Neural progenitor cell (in vitro differentiated cells): Measurements from ENCODE around the gene SLC6A4. TPM values are rescaled to one million over a fixed set of nuclear protein-coding genes. Genes with fewer than 3 reads are reported as not detected.

Experiments used
- DNase-seq: peaks from one replicate; pipeline ENCODE4 v3.0.0-alpha.2; 2016; ENCODE audit warnings: low spot score
- H2AFZ ChIP-seq: fragments of 200-600 bp; sonication (generic); replicated peaks from 2 replicates; pipeline ENCODE4 v1.6.1; 2016; ENCODE audit warnings: antibody characterized with exemption
- H3F3A ChIP-seq: fragments of 200-600 bp; sonication (generic); 2 replicates; pipeline ENCODE4 v1.6.1; 2016; ENCODE audit warnings: antibody characterized with exemption, low read depth
- H3K27ac ChIP-seq: fragments of 200-600 bp; sonication (generic); 2 replicates; pipeline ENCODE4 v1.5.1; 2016; ENCODE audit warnings: mild to moderate bottlenecking
- H3K27me3 ChIP-seq: fragments of 200-600 bp; sonication (generic); 2 replicates; pipeline ENCODE4 v1.6.1; 2016; ENCODE audit warnings: mild to moderate bottlenecking, moderate library complexity
- H3K36me3 ChIP-seq: fragments of 200-600 bp; sonication (generic); 2 replicates; pipeline ENCODE4 v1.5.1; 2016
- H3K4me1 ChIP-seq: fragments of 200-600 bp; sonication (generic); 2 replicates; pipeline ENCODE4 v1.6.1; 2016; ENCODE audit warnings: mixed run types
- H3K4me2 ChIP-seq: fragments of 200-600 bp; sonication (generic); 2 replicates; pipeline ENCODE4 v1.6.1; 2016
- H3K4me3 ChIP-seq: fragments of 200-600 bp; sonication (generic); 2 replicates; pipeline ENCODE4 v1.5.1; 2016
- H3K79me2 ChIP-seq: fragments of 200-600 bp; sonication (generic); 2 replicates; pipeline ENCODE4 v1.6.1; 2016; ENCODE audit warnings: low read depth
- H3K9ac ChIP-seq: fragments of 200-600 bp; sonication (generic); 2 replicates; pipeline ENCODE4 v1.6.1; 2016
- H3K9me3 ChIP-seq: fragments of 200-600 bp; sonication (generic); 2 replicates; pipeline ENCODE4 v1.5.1; 2016; ENCODE audit warnings: low read depth
- H4K20me1 ChIP-seq: fragments of 200-600 bp; sonication (generic); 2 replicates; pipeline ENCODE4 v1.6.1; 2016; ENCODE audit warnings: low read depth
- H3K27ac Mint-ChIP-seq: 3 replicates; pipeline ENCODE4 v1.8.0; 2021; ENCODE audit warnings: mixed read lengths
- H3K27me3 Mint-ChIP-seq: 2 replicates; pipeline ENCODE4 v1.8.0; 2022; ENCODE audit warnings: low read depth, mild to moderate bottlenecking, inconsistent platforms, moderate library complexity, mixed read lengths; ENCODE audit not compliant: insufficient read depth
- H3K36me3 Mint-ChIP-seq: 3 replicates; pipeline ENCODE4 v1.8.0; 2021; ENCODE audit warnings: mixed read lengths
- H3K4me1 Mint-ChIP-seq: 3 replicates; pipeline ENCODE4 v1.8.0; 2021; ENCODE audit warnings: mixed read lengths
- H3K4me3 Mint-ChIP-seq: 3 replicates; pipeline ENCODE4 v1.8.0; 2021; ENCODE audit warnings: mild to moderate bottlenecking, moderate library complexity, mixed read lengths
- H3K9me3 Mint-ChIP-seq: 3 replicates; pipeline ENCODE4 v1.8.0; 2020; ENCODE audit warnings: mixed read lengths
- EZH2 ChIP-seq: fragments of 200-600 bp; sonication (generic); IDR thresholded peaks from 2 replicates; pipeline ENCODE4 v1.6.1; 2017; ENCODE audit warnings: antibody characterized with exemption, mild to moderate bottlenecking, moderate library complexity
- EZH2phosphoT487 ChIP-seq: fragments of 200-600 bp; sonication (generic); IDR thresholded peaks from 2 replicates; pipeline ENCODE4 v1.6.1; 2017; ENCODE audit warnings: antibody characterized with exemption
- total RNA-seq: library from RNA; depleted of rRNA; stranded (reverse); fragments of >200 nt; gene quantifications from 2 replicates; pipeline ENCODE4 v1.2.3, GENCODE V29; 2015; ENCODE audit warnings: low replicate concordance
- TF ChIP-seq, protein P1 (sequence below): fragments of 200-600 bp; sonication (generic); IDR thresholded peaks from 2 replicates; pipeline ENCODE4 v1.5.1; 2017; ENCODE audit warnings: antibody characterized with exemption, mild to moderate bottlenecking

Gene SLC6A4
- total RNA-seq, 1 donor from 2014 or later: not detected

DNA sequence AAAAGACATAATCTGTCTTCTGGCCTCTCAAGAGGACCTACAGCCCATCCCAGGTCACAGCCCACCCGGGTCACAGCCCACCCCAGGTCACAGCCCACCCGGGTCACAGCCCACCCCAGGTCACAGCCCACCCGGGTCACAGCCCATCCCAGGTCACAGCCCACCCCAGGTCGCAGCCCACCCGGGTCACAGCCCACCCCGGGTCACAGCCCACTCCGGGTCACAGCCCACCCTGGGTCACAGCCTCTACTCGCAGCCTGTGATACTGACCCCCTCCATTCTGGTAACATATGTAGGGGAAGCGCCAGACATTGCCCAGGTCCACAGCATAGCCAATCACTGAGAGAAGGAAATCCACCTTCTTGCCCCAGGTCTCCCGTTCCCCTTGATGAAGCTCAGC is 14.2 kb downstream of the SLC6A4 start:
- Histone ChIP-seq H3K4me3 (no peak overlapping the region), H3K27ac (no peak overlapping the region), H3K4me2 (no peak overlapping the region), H3F3A (peaks cover 13% of the 10 kb centered on the region), H4K20me1 (no peaks in the 10 kb centered on the region), H3K9me3 (no peaks in the 10 kb centered on the region), H3K36me3 (no peaks in the 10 kb centered on the region), H3K9ac (no peak overlapping the region), H3K4me1 (peaks cover 25% of the 10 kb centered on the region), H3K27me3 (no peaks in the 10 kb centered on the region), H3K79me2 (no peaks in the 10 kb centered on the region), H2AFZ (no peak overlapping the region)
- peaks cover 49% of the 10 kb centered on the region for H3K4me1 Mint-ChIP-seq
- TF ChIP-seq, protein P1, sequence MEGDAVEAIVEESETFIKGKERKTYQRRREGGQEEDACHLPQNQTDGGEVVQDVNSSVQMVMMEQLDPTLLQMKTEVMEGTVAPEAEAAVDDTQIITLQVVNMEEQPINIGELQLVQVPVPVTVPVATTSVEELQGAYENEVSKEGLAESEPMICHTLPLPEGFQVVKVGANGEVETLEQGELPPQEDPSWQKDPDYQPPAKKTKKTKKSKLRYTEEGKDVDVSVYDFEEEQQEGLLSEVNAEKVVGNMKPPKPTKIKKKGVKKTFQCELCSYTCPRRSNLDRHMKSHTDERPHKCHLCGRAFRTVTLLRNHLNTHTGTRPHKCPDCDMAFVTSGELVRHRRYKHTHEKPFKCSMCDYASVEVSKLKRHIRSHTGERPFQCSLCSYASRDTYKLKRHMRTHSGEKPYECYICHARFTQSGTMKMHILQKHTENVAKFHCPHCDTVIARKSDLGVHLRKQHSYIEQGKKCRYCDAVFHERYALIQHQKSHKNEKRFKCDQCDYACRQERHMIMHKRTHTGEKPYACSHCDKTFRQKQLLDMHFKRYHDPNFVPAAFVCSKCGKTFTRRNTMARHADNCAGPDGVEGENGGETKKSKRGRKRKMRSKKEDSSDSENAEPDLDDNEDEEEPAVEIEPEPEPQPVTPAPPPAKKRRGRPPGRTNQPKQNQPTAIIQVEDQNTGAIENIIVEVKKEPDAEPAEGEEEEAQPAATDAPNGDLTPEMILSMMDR: no peak
- TF ChIP-seq EZH2 (no peak), EZH2phosphoT487 (no peak)
- H3K27me3 Mint-ChIP-seq: peaks cover 36% of the 10 kb centered on the region
- no peak for DNase-seq
- peaks cover 2% of the 10 kb centered on the region for H3K9me3 Mint-ChIP-seq
- no peaks in the 10 kb centered on the region for H3K36me3 Mint-ChIP-seq
- H3K27ac Mint-ChIP-seq: no peak overlapping the region
- H3K4me3 Mint-ChIP-seq: peak overlapping the region; percentile 2

DNA sequence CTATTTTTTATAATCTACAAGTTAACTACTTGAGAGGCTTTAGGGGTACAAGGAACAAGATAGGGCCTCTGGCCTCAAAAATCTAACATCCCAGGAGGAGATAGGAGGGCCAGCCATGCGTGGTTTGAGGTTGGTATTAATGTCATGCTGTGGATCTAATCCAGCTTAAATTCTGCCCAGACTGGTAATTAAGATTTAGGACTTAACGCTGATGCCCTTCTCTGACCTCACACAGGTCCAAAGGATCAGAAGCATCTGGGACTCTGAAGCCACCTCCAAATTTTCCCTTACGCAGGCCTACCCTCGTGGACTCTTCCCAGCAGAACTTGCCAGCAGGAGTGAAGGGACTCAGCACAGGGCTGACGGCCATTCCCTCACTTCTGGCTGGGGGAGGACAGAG is 15.1 kb downstream of the SLC6A4 start:
- TF ChIP-seq, protein P1: no peak
- TF ChIP-seq EZH2phosphoT487: no peak
- no peak for TF ChIP-seq EZH2

DNA sequence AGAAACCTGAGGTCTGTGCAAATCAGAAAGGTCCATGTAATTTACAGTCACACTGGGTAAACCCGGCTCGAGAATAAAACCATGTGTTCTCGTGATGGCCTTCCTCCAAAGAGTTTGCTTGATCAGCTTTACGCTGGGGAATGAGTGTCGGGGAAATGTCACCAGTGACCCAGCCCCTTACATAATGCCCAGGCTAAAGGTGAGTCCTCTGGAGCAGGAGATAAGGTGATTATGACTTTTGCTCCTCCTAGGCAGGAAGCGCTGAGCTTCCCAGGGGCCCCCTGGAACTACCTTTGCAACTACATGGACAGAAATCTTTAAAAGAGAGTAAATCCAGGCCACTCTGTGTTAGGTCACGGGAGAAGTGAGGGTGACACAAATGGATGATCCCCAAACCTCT is 15.7 kb downstream of the SLC6A4 start:
- TF ChIP-seq EZH2 (no peak), EZH2phosphoT487 (no peak)
- TF ChIP-seq, protein P1: no peak
- H2AFZ ChIP-seq: no peak overlapping the region
- no peak overlapping the region for H3K4me3 ChIP-seq
- peaks cover 35% of the 10 kb centered on the region for H3K4me1 Mint-ChIP-seq
- H3K4me2 ChIP-seq: no peak overlapping the region
- H3K79me2 ChIP-seq: no peaks in the 10 kb centered on the region
- no peak overlapping the region for H3K4me3 Mint-ChIP-seq
- peaks cover 25% of the 10 kb centered on the region for H3K4me1 ChIP-seq
- no peaks in the 10 kb centered on the region for H3K36me3 ChIP-seq
- H3K27ac Mint-ChIP-seq: no peak overlapping the region
- no peak overlapping the region for H3K27ac ChIP-seq
- H3K27me3 Mint-ChIP-seq: peaks cover 33% of the 10 kb centered on the region
- no peaks in the 10 kb centered on the region for H3K9me3 ChIP-seq
- H3K36me3 Mint-ChIP-seq: no peaks in the 10 kb centered on the region
- peaks cover 4% of the 10 kb centered on the region for H3K9me3 Mint-ChIP-seq
- H4K20me1 ChIP-seq: no peaks in the 10 kb centered on the region
- H3F3A ChIP-seq: peaks cover 13% of the 10 kb centered on the region
- DNase-seq: no peak
- no peak overlapping the region for H3K9ac ChIP-seq
- H3K27me3 ChIP-seq: no peaks in the 10 kb centered on the region

More for the DNA sequence above, 15.1 kb downstream of the SLC6A4 start:
- no peak for DNase-seq
- Mint-ChIP-seq H3K27ac (no peak overlapping the region), H3K27me3 (peaks cover 33% of the 10 kb centered on the region), H3K4me1 (peaks cover 40% of the 10 kb centered on the region), H3K36me3 (no peaks in the 10 kb centered on the region), H3K4me3 (peak overlapping the region; percentile 35), H3K9me3 (peaks cover 2% of the 10 kb centered on the region)
- Histone ChIP-seq H4K20me1 (no peaks in the 10 kb centered on the region), H3K27ac (no peak overlapping the region), H3K36me3 (no peaks in the 10 kb centered on the region), H3K9me3 (no peaks in the 10 kb centered on the region), H2AFZ (no peak overlapping the region), H3K79me2 (no peaks in the 10 kb centered on the region), H3K4me1 (peaks cover 25% of the 10 kb centered on the region), H3K9ac (no peak overlapping the region), H3K27me3 (no peaks in the 10 kb centered on the region), H3K4me2 (no peak overlapping the region), H3F3A (peaks cover 13% of the 10 kb centered on the region), H3K4me3 (no peak overlapping the region)
